Measurements from ENCODE around the gene PRPF40A.

- TF ChIP-seq POLR2A (IDR thresholded peaks at IDR 0.05): no peak
- TF ChIP-seq, protein P1, sequence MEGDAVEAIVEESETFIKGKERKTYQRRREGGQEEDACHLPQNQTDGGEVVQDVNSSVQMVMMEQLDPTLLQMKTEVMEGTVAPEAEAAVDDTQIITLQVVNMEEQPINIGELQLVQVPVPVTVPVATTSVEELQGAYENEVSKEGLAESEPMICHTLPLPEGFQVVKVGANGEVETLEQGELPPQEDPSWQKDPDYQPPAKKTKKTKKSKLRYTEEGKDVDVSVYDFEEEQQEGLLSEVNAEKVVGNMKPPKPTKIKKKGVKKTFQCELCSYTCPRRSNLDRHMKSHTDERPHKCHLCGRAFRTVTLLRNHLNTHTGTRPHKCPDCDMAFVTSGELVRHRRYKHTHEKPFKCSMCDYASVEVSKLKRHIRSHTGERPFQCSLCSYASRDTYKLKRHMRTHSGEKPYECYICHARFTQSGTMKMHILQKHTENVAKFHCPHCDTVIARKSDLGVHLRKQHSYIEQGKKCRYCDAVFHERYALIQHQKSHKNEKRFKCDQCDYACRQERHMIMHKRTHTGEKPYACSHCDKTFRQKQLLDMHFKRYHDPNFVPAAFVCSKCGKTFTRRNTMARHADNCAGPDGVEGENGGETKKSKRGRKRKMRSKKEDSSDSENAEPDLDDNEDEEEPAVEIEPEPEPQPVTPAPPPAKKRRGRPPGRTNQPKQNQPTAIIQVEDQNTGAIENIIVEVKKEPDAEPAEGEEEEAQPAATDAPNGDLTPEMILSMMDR (IDR thresholded peaks at IDR 0.05): no peak
These were observed 114.1 kb downstream of the PRPF40A start for GRCh38 chr2:152603166-152603565.

Data from right lobe of liver (tissue), 4 donors.